GM11168 (cell line): ENCODE results near the gene KIF25.
"Not testable (repeated sequence)": the region's sequence is repeated elsewhere in the genome, so short reads cannot be mapped to it uniquely, and the experiment has no call there.

Experiments used
- in situ Hi-C: fragments of 300-500 bp; cut with MboI; formaldehyde crosslinking; loops from one replicate; pipeline ENCODE4 v1.12.0; 2022; ENCODE audit warnings: low sequenced_read_pairs; ENCODE audit not compliant: unreplicated experiment

The KIF25 gene

DNA sequence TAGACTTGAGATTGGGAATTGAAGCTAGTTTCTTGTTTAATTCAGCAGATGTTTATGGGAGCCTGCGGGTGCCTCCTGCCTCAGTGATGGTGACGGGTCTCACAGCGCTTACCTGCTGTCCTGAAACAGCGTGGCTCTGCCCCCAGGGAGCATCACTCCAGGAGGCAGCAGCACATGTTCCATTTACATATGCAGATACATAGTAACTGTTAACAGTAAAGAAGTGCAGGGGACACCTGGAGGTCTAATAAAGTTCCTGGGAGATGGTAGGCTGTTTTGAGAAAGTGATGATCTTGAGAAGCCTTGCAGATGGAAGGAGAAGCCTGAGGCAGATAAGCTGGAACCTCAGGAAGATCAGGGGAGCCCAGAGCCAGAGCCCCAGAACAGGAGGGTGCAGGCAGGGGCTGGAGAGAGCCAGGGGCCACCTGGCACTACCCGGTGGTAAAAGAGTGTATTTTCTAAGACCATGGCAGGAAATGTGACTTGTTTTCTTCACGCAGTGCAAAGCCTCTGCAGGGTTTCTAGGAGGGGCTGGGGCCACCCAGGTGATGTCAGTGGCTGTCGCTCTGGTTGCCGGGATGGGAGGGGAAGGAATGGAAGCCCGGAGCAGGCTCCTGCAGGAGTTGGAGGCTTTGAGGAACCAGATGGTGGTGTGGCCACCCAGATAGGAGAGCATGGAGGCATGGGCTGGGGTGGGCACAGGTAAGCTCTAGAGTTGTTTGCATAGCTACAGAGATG lies 24.2 kb upstream of the KIF25 start:
- in situ Hi-C loops, result no loop called here

GRCh38 chr6:167974640-167975344 lies 22.7 kb upstream of the KIF25 start:
- in situ Hi-C loops, result no loop called here

- in situ Hi-C loops, result no loop called here
Measured at GRCh38 chr6:167975458-167975857, 22.0 kb upstream of the KIF25 start.

- in situ Hi-C loops, result not testable (repeated sequence)
Measured at GRCh38 chr6:167976116-167976657, 21.3 kb upstream of the KIF25 start.

DNA sequence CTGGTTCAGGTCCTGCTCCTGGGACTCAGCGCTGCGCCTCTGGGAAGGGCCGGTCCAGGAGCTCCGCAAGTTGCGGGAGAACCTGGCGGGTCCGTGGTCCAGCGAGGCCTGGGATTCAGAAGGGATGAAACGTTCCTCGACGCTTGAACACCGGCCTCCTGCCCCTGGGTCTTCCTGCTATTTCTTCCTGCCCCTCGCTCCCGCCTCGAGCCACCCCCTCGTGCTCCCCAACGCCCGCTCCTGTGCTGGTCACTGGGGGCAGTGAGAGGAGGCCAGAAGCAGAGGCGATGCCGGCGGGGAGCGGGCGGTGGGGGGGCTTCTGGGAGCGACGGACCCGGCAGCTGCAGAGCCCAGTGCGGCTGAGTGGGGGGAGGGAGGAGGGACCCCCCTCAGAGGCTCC lies 20.8 kb upstream of the KIF25 start:
- in situ Hi-C loops, result no loop called here

- in situ Hi-C loops, result no loop called here
Measured at GRCh38 chr6:167977717-167978467, 19.6 kb upstream of the KIF25 start.

- in situ Hi-C loops, result no loop called here
Measured at GRCh38 chr6:167978607-167979006, 18.9 kb upstream of the KIF25 start.

- in situ Hi-C loops, result no loop called here
Measured at GRCh38 chr6:167979436-167980139, 17.9 kb upstream of the KIF25 start.

DNA sequence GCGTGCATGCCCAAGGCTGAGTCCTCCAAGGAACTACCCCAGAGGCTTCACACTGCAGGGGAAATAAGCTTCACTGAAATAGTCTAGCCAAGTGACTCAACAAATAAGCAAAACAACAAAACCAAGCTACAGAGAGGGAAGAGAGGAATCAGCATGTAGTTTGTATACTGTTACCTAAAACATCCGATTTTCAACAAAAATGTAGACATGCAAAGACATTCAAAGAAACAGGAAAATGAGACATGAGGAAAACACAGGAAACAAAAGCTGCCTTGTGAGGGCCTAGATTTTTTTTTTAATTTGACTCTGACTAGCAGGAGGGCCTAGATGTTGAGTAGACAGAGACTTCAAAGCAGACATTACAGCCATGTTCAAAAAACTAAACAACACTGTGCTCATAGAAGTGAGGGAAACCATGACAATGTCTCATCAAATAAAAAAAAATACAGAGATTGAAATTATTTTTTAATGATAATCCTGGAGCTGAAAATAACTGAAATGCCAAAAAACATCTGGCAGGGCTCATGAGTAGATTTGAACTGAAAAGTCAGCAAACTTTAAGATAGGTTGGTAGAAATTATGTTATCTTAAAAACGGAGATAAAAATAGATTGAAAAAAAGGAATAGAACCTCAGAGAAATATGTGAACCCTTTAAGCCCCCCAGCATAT lies 16.4 kb upstream of the KIF25 start:
- in situ Hi-C loops, result no loop called here

GRCh38 chr6:167981916-167982462 lies 15.5 kb upstream of the KIF25 start:
- in situ Hi-C loops, result no loop called here

DNA sequence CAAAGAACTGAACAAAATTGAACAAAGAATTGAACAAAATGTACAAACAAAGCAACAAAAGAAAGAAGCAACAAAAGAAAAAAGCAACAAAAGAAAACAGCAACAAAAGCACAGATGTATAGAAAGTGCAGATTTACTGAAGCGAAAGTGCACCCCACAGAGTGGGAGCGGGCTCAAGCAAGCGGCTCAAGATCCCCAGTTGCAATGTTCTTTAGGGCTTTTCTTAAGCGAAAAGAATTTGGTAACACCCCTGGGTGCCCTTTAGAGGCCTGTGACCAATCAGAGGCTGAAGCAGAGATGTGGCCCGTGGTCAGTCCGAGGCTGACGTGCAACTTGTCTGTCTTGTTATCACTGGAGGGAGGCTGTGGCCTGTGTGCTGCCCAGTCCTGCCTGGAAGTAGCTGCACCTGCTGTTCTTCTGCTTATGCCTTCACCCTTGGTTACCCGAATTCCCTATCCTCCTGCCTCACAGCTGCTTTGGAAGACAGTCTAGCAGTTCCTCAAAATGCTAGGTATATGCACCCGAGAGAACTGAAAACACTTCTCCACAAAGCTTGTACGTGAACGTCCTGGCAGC lies 13.2 kb upstream of the KIF25 start:
- in situ Hi-C loops, result no loop called here

GRCh38 chr6:167984876-167985604 lies 12.4 kb upstream of the KIF25 start:
- in situ Hi-C loops, result no loop called here

DNA sequence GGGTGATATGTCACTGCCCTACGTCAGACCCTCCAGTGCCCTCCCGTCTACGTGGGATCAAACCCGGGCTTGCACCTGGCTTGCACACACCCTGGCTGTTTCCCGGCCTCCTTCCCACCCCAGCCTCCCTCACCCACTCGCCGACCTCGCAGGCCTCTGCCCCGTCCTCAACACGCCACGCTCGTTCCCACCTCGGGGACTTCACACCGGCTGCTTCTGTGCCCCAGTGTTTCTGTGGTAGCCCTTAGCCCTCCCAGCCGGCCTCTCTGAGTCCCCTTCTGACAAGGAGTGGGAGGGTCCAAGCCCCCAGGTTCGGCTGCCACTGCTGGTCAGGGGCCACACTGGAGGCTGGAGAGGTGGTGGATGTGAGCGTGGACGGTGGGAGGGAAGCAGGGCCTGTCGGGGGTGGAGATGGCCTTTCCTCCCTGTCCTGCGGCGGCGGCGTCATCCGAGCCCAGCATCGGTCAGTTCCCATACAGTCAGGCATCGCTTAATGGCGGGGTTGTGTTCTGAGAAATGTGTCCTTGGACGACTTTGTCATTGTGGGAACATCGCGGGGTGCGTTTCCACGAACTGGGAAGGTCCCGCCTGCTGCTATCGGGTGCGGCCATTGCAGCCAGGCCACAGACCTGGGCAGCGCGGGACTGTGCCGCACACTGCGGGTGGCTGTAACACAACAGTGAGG lies 11.4 kb upstream of the KIF25 start:
- in situ Hi-C loops, result no loop called here

GRCh38 chr6:167987396-167988153 lies 9.9 kb upstream of the KIF25 start:
- in situ Hi-C loops, result no loop called here

DNA sequence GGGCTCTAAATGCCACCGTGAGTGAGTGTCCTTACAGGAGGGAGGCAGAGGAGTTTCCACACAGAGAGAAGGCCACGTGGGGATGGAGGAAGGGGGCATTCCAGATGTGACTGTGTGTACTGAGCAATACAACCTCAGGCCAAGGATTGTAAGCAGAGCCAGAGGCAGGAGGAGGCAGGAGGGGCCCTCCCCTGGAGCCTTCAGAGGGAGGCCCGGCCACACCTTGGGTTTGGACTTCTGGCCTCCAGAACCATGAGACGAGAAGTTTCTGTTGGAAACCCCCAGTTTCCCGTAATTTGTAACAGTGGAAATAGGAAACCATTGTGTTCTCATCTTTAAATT lies 9.3 kb upstream of the KIF25 start:
- in situ Hi-C loops, result no loop called here

DNA sequence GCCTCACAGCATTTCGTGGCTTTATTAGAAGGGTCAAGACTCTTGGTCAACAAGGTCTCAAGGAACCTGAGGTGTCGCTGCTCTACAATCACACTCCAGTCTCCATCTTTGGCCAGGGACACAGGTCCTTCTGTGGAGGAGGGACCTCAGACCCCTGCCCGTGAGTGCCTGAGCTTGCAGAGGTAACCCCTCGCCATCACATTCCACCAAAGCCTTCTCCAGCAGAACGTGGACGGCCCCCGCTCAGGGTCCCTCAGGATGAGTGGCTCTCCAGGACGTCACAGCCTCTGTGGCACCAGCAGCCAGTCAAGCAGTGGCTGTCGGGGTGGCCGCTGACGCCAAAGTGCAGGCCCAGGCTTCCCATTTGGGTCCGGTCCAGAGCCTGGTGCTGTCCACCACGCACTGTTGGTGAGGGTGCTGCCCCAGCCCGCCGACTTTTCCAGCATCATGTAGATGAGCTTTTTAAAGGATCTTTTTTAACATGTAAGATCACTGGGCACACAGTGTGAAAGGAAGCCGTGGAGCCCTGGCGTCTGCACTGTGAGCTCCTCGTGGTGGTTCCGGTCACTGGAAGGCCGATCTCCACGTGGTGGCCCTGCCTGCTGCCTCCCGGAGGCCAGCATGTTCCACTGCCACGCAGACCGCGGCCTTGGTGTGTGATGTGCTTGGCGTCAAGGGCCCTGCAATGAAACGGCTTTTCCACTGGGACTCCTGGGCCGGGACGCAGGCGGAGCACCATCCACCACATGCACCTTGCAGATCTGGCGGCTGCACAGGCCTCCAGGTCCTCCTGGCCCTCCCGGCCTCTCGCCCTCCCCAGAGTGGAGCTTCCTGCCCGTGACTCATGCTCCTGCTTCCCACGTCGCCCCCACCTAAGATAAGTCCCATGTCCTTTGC lies 8.3 kb upstream of the KIF25 start:
- in situ Hi-C loops, result no loop called here
